HG03571 (cell line): ENCODE measurements around the gene ASB15.
"Not testable (repeated sequence)": the region's sequence is repeated elsewhere in the genome, so short reads cannot be mapped to it uniquely, and the experiment has no call there.

ENCODE experiments used
- ATAC-seq: cut with Tn5 transposase; IDR thresholded peaks from one replicate; pipeline ENCODE4 v1.9.1; 2021; ENCODE audit not compliant: unreplicated experiment

ASB15 gene

GRCh38 chr7:123601530-123601929 lies at the start of gene ASB15:
ASB15 (plus strand) TSS chr7:123601821; CDS start chr7:123614503, 12,682 bp downstream.
- ATAC-seq: no peak

GRCh38 chr7:123552134-123552533 lies 49.5 kb upstream of the ASB15 start:
- not testable (repeated sequence) for ATAC-seq

GRCh38 chr7:123552641-123553040 lies 49.0 kb upstream of the ASB15 start:
- no peak for ATAC-seq

- ATAC-seq: no peak
Measured at GRCh38 chr7:123553159-123553558, 48.5 kb upstream of the ASB15 start.

- ATAC-seq: no peak
Measured at GRCh38 chr7:123555484-123555883, 46.1 kb upstream of the ASB15 start.

GRCh38 chr7:123557016-123557397 lies 44.6 kb upstream of the ASB15 start:
- no peak for ATAC-seq

GRCh38 chr7:123557398-123558288 lies 44.0 kb upstream of the ASB15 start, which contains the start of gene NDUFA5:
NDUFA5 (minus strand) TSS chr7:123557818; CDS start chr7:123557795, 23 bp downstream.
- ATAC-seq: peak; percentile 97

- ATAC-seq: peak; percentile 0
Measured at GRCh38 chr7:123558289-123558874, 43.2 kb upstream of the ASB15 start.

GRCh38 chr7:123562121-123562520 lies 39.5 kb upstream of the ASB15 start:
- ATAC-seq: no peak

- no peak for ATAC-seq
Measured at GRCh38 chr7:123569352-123570010, 32.1 kb upstream of the ASB15 start.

GRCh38 chr7:123570390-123571182 lies 31.0 kb upstream of the ASB15 start:
- no peak for ATAC-seq

GRCh38 chr7:123571187-123571586 lies 30.4 kb upstream of the ASB15 start:
- ATAC-seq: no peak

GRCh38 chr7:123571684-123572083 lies 29.9 kb upstream of the ASB15 start:
- ATAC-seq: no peak

- no peak for ATAC-seq
Measured at GRCh38 chr7:123573341-123573740, 28.3 kb upstream of the ASB15 start.

GRCh38 chr7:123573896-123574467 lies 27.6 kb upstream of the ASB15 start:
- no peak for ATAC-seq

- ATAC-seq: no peak
Measured at GRCh38 chr7:123579416-123579815, 22.2 kb upstream of the ASB15 start.

- ATAC-seq: peak; percentile 51
Measured at GRCh38 chr7:123580406-123581161, 21.0 kb upstream of the ASB15 start.

- no peak for ATAC-seq
Measured at GRCh38 chr7:123581162-123581459, 20.5 kb upstream of the ASB15 start.

- no peak for ATAC-seq
Measured at GRCh38 chr7:123583821-123584220, 17.8 kb upstream of the ASB15 start.

GRCh38 chr7:123588376-123588775 lies 13.2 kb upstream of the ASB15 start:
- no peak for ATAC-seq
